ENCODE measurements around the gene RIN3.

DNA sequence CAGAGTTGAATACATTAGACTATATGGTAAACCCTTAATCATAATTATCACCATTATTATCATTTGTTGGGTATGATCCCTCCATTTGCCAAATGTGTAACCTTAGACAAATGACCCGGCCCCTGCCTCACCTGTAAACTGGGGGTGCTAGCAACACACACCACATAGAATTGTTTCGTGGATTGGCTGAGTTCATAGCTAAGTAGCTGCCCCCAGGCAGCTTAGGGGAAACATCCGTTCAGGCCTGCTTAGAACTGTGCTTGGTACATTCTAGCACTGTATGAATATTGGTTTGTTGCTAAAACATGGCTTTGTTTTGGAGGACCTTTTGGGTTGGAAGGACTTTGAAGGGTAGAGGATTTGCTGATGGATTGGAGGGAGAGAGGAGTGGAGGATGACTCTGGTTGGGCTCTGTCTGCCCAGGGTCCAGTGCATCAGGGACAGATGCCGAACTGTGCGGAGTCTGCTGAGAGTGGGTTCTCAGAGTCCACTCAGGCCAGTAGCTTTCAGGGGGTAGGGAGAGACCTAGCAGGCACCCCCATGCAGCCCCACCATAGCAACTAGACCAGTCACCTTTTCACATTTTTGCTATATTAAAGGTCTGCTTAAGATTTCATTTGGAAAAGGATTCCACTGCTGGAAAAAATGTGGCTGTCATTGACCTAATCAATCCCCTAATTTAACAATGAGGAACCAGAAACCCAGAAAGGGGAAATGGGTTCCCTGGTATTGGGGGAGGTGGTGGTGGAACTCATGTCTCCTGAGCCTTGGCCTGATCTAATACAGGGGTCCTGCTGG is 2.2 kb downstream of the RIN3 start:
- TF ChIP-seq, protein P1, sequence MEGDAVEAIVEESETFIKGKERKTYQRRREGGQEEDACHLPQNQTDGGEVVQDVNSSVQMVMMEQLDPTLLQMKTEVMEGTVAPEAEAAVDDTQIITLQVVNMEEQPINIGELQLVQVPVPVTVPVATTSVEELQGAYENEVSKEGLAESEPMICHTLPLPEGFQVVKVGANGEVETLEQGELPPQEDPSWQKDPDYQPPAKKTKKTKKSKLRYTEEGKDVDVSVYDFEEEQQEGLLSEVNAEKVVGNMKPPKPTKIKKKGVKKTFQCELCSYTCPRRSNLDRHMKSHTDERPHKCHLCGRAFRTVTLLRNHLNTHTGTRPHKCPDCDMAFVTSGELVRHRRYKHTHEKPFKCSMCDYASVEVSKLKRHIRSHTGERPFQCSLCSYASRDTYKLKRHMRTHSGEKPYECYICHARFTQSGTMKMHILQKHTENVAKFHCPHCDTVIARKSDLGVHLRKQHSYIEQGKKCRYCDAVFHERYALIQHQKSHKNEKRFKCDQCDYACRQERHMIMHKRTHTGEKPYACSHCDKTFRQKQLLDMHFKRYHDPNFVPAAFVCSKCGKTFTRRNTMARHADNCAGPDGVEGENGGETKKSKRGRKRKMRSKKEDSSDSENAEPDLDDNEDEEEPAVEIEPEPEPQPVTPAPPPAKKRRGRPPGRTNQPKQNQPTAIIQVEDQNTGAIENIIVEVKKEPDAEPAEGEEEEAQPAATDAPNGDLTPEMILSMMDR (IDR thresholded peaks at IDR 0.05): no peak
- no peak for TF ChIP-seq POLR2A (IDR thresholded peaks at IDR 0.05)
